GM13977 (cell line): ENCODE measurements around the gene CDX1.

Experiments
- DNase-seq: peaks from one replicate; pipeline ENCODE4 v3.0.0; 2012; ENCODE audit warnings: low spot score
- in situ Hi-C: fragments of 300-500 bp; cut with MboI; formaldehyde crosslinking; loops from one replicate; pipeline ENCODE4 v1.12.0; 2022; ENCODE audit warnings: low sequenced_read_pairs, low pct_unique_long_range_greater_than_20kb, mixed read lengths, inconsistent platforms; ENCODE audit not compliant: unreplicated experiment
- TF ChIP-seq, protein P1 (sequence below): IDR thresholded peaks from 2 replicates; pipeline ENCODE4 v1.5.1; 2012; ENCODE audit warnings: mild to moderate bottlenecking, control low read depth; ENCODE audit not compliant: insufficient read depth; ENCODE audit errors: extremely low read depth, missing control alignments

Gene CDX1

GRCh38 chr5:150167908-150168307, 1.3 kb downstream of the CDX1 start:
- TF ChIP-seq, protein P1, sequence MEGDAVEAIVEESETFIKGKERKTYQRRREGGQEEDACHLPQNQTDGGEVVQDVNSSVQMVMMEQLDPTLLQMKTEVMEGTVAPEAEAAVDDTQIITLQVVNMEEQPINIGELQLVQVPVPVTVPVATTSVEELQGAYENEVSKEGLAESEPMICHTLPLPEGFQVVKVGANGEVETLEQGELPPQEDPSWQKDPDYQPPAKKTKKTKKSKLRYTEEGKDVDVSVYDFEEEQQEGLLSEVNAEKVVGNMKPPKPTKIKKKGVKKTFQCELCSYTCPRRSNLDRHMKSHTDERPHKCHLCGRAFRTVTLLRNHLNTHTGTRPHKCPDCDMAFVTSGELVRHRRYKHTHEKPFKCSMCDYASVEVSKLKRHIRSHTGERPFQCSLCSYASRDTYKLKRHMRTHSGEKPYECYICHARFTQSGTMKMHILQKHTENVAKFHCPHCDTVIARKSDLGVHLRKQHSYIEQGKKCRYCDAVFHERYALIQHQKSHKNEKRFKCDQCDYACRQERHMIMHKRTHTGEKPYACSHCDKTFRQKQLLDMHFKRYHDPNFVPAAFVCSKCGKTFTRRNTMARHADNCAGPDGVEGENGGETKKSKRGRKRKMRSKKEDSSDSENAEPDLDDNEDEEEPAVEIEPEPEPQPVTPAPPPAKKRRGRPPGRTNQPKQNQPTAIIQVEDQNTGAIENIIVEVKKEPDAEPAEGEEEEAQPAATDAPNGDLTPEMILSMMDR = no peak
- DNase-seq = no peak
- in situ Hi-C loops = no loop called here

DNA sequence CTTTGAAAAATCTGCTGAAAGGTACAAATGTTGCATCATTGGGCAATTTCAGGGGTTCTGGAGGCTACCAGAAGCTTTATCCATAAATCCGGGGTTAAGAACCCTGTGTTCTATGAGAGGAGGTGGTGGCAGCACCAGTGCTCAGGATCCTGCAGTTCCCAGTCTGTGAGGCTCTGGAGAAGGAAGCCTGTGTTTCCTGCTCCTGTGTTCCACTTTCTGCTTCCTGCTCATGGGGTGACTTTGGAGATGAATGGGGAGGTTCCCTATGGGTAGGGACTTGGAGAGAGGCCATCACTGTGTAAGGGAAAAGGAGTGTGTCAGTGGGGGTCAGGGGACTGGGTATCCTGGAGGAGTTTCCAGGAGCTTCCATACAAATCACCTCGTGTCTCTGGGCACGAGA, 2.3 kb downstream of the CDX1 start:
- in situ Hi-C loops = no loop called here
- TF ChIP-seq, protein P1 = no peak
- no peak for DNase-seq

- in situ Hi-C loops = no loop called here
- DNase-seq = no peak
- TF ChIP-seq, protein P1 = no peak
Observed at GRCh38 chr5:150172145-150172544, 5.6 kb downstream of the CDX1 start.

DNA sequence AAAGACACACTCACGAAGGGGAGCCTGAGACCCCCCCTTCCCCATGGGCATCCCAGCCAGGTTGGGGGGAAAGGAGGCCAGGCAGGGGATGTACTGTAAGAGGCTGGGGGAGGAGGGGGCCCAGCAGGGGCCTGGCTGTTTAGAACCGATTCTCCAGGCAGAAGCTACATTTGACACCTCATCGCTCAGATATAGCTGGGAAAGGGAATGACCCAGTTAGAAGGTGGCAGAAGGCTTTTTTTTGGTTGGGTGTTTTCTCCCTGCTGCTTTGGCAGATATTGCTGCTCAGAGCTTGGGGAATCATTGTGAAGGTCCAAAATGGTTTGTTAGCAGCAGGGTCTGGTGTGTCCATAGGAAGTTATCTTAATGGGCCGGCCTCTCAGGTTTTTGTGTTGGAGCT, 6.0 kb downstream of the CDX1 start:
- no peak for DNase-seq
- in situ Hi-C loops = no loop called here
- TF ChIP-seq, protein P1 = no peak

DNA sequence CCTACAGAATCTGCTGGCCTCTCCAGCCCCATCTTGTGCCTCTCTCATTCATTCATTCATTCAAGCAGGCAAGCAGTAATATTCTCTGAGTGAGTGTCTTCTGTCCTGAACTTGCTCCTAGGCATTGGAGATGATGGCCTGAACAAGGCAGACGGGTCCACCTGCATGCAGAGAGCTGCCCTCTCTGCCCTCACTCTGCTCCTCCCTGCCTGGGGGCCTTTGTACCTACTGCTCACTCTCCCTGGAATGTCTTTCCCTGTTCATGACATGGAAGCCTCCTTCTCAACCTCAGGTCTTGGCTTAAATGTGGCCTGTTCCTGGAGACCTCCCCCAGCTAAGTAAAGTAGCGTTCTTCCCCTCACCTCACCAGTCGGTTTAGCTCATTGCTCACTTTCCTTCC, 6.6 kb downstream of the CDX1 start:
- in situ Hi-C loops = no loop called here
- TF ChIP-seq, protein P1 = no peak
- no peak for DNase-seq

- TF ChIP-seq, protein P1 = no peak
- no peak for DNase-seq
- in situ Hi-C loops = no loop called here
Observed at GRCh38 chr5:150174285-150174684, 7.7 kb downstream of the CDX1 start.

- TF ChIP-seq, protein P1 = no peak
- DNase-seq = no peak
- in situ Hi-C loops = no loop called here
Observed at GRCh38 chr5:150175076-150175475, 8.5 kb downstream of the CDX1 start.
